ENCODE data around the gene ERG. TPM values are rescaled to one million over a fixed set of nuclear protein-coding genes. Genes with fewer than 3 reads are reported as not detected.

ERG gene
- total RNA-seq, 1 donor from 2014 or later: 6.8 TPM

DNA sequence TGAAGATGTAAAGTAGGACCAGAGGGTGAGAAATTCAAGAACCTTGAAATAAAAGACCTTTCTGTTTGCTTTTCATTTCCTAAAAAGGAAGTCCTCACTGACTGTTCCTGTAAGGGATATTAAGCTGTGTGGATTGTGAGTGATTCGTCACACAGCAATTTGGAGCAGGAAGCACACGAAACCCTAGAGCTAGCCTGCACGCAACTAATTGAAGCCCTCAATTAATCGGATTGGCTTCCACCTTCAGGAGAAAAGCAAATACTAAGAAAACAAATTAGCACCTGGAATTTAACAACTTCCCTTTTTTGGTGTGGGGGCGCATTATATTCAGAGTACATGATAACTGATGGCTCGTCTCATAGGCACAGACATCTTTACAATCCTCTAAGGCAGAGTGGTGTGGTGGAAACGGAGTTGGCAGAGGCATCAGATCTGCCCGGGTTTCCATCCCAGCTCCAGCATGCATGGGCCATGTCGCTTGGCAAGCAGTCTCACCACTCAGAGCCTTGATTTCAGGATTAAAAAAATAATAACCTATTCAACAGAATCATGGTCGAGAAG is 146.2 kb downstream of the ERG start:
- Mint-ChIP-seq H3K9me3 (no peaks in the 10 kb centered on the region), H3K27ac (peak overlapping the region; percentile 28), H3K27me3 (peaks cover 10% of the 10 kb centered on the region), H3K36me3 (peaks cover 3% of the 10 kb centered on the region), H3K4me1 (ENCODE audit: unreplicated experiment) (peaks cover 38% of the 10 kb centered on the region), H3K4me3 (no peak overlapping the region)
- no peak for TF ChIP-seq CTCF (conservative IDR thresholded peaks at IDR 0.05)
- DNase-seq (ENCODE audit: extremely low spot score, unreplicated experiment): no peak

DNA sequence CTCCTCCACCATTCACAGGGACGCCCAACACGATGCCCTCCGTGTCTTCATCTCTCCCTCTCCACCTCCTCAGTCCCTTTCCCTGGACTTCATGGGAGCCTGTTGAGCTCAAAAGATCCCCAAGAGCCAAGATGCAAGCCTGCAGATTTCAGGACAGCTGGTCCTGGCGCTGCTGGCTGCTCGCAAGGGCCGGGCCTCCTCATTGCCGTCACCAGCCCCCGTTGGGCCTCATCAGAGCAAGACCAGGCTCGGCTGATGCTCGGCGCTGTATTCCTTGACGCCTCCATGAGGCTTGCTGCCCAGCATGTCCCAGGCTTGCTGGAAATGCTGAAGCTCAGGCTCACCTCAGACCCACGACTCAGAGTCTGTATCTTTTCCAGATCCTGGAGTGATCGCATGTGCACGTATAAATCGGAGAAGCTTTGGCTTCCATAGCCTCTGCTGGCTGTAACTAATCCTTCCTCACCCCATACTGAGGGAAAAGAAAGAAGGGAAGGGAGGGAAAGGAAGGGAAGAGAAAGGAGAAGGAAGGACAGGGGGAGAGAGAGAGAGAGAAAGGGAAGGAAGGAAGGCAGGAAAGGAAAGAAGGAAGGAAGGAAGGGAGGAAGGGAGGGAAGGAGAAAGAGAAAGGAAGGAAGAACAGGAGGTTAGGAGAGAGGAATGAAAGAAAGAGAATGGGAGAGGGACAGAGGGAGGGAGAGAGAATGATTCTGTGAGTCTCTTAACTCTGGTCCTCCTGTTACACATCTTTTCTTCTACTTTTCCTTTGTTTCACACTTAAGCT is 146.9 kb downstream of the ERG start:
- H3K27me3 Mint-ChIP-seq: peaks cover 9% of the 10 kb centered on the region
- H3K9me3 Mint-ChIP-seq: no peaks in the 10 kb centered on the region
- peak overlapping the region; percentile 28 for H3K27ac Mint-ChIP-seq
- peaks cover 3% of the 10 kb centered on the region for H3K36me3 Mint-ChIP-seq
- peaks cover 38% of the 10 kb centered on the region for H3K4me1 Mint-ChIP-seq (ENCODE audit: unreplicated experiment)
- DNase-seq (ENCODE audit: extremely low spot score, unreplicated experiment): no peak
- TF ChIP-seq CTCF (conservative IDR thresholded peaks at IDR 0.05): no peak
- no peak overlapping the region for H3K4me3 Mint-ChIP-seq

GRCh38 chr21:38350684-38351083 is 147.6 kb downstream of the ERG start:
- Mint-ChIP-seq H3K4me1 (ENCODE audit: unreplicated experiment) (peaks cover 38% of the 10 kb centered on the region), H3K4me3 (no peak overlapping the region), H3K27me3 (peaks cover 3% of the 10 kb centered on the region), H3K27ac (no peak overlapping the region), H3K9me3 (no peaks in the 10 kb centered on the region), H3K36me3 (peaks cover 3% of the 10 kb centered on the region)
- no peak for DNase-seq (ENCODE audit: extremely low spot score, unreplicated experiment)
- no peak for TF ChIP-seq CTCF (conservative IDR thresholded peaks at IDR 0.05)

DNA sequence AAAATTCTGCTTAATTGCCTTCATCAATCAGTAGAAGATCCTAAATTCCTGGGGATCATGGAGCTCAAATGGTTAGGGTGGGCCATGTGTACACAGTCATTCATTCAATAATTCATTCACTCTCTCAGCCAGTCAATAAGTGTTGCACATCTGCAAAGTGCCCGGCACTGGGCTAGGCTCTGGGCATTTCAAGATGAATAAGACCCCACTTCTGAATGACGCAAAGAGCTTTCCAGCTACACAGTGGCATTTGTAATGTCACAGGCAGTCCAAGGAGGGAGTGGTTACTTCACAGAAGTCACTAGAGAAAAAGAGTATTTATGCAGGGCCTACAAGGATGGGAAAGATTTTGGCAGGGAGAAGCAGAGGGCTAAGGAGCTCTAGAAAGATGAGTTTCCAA is 148.3 kb downstream of the ERG start:
- H3K27ac Mint-ChIP-seq: no peak overlapping the region
- no peak for TF ChIP-seq CTCF (conservative IDR thresholded peaks at IDR 0.05)
- H3K27me3 Mint-ChIP-seq: peaks cover 3% of the 10 kb centered on the region
- H3K4me3 Mint-ChIP-seq: no peak overlapping the region
- no peaks in the 10 kb centered on the region for H3K9me3 Mint-ChIP-seq
- H3K4me1 Mint-ChIP-seq (ENCODE audit: unreplicated experiment): peaks cover 38% of the 10 kb centered on the region
- H3K36me3 Mint-ChIP-seq: peaks cover 3% of the 10 kb centered on the region
- no peak for DNase-seq (ENCODE audit: extremely low spot score, unreplicated experiment)

DNA sequence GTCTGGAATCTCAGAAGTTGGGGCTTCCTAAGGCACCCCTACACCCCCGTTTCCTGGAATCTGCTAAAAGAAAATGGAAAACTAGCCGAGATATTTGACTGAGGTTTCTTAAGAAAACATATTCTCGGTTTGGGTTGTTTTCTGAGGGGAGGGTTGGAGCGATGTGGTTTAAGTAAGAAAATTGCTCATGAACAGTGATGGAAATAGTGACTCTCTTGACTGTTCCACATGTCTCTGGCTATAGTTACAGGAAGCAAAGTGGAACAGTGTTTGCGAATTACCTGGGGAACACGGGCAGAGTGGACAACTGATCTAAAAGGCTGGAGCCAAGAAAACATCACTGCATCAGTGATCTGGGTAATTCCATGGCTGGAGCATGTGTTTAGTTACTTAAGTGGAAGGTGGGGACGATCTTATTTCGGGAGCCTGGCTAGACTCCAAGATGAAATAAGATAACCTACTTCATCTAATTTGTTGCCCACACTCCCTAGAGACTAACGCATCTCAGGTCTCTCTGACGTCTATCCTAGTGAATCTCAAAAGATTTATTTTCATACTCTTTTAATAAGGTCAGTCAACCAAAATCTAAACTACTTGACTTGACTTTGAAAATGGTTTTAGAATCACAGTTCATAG is 149.0 kb downstream of the ERG start:
- Mint-ChIP-seq H3K27ac (no peak overlapping the region), H3K27me3 (no peaks in the 10 kb centered on the region), H3K9me3 (no peaks in the 10 kb centered on the region), H3K4me3 (no peak overlapping the region), H3K4me1 (ENCODE audit: unreplicated experiment) (peaks cover 32% of the 10 kb centered on the region), H3K36me3 (peaks cover 3% of the 10 kb centered on the region)
- no peak for DNase-seq (ENCODE audit: extremely low spot score, unreplicated experiment)
- TF ChIP-seq CTCF (conservative IDR thresholded peaks at IDR 0.05): no peak
